GM23338 (cell line): ENCODE data around the gene ANO4. TPM values are rescaled to one million over a fixed set of nuclear protein-coding genes. Genes with fewer than 3 reads are reported as not detected.

ENCODE experiments used
- ATAC-seq: fragments of 200-7000 bp; cut with Tn5 transposase; 3 replicates; pipeline ENCODE4 v1.9.1; 2020
- DNase-seq: peaks from one replicate; pipeline ENCODE4 v3.0.0-alpha.2; 2015; ENCODE audit warnings: low spot score
- H2AFZ ChIP-seq: fragments of 200-600 bp; sonication (generic); 2 replicates; pipeline ENCODE4 v1.8.0; 2016; ENCODE audit warnings: antibody characterized with exemption, mild to moderate bottlenecking, moderate library complexity
- H3F3A ChIP-seq: fragments of 200-600 bp; sonication (generic); replicated peaks from 2 replicates; pipeline ENCODE4 v1.8.0; 2017; ENCODE audit warnings: antibody characterized with exemption, mixed run types, low read depth
- H3K27ac ChIP-seq: fragments of 200-600 bp; sonication (generic); 2 replicates; pipeline ENCODE4 v1.6.1; 2016; ENCODE audit warnings: low read depth
- H3K27me3 ChIP-seq: fragments of 200-600 bp; sonication (generic); 2 replicates; pipeline ENCODE4 v1.8.0; 2016; ENCODE audit warnings: mild to moderate bottlenecking, mixed run types, moderate library complexity; ENCODE audit not compliant: insufficient read depth
- H3K36me3 ChIP-seq: fragments of 200-600 bp; sonication (generic); 2 replicates; pipeline ENCODE4 v1.8.0; 2016; ENCODE audit warnings: mild to moderate bottlenecking; ENCODE audit not compliant: insufficient read depth
- H3K4me1 ChIP-seq: fragments of 200-600 bp; sonication (generic); 2 replicates; pipeline ENCODE4 v1.8.0; 2016; ENCODE audit warnings: mild to moderate bottlenecking, moderate library complexity; ENCODE audit not compliant: insufficient read depth
- H3K4me2 ChIP-seq: fragments of 200-600 bp; sonication (generic); 2 replicates; pipeline ENCODE4 v1.7.1; 2017; ENCODE audit warnings: mixed run types
- H3K4me3 ChIP-seq: fragments of 200-600 bp; sonication (generic); 2 replicates; pipeline ENCODE4 v1.6.1; 2016; ENCODE audit warnings: mixed run types
- H3K79me2 ChIP-seq: fragments of 200-600 bp; sonication (generic); replicated peaks from 2 replicates; pipeline ENCODE4 v1.8.0; 2017; ENCODE audit warnings: mild to moderate bottlenecking; ENCODE audit not compliant: insufficient read depth
- H3K9me2 ChIP-seq: fragments of 200-600 bp; sonication (generic); 2 replicates; pipeline ENCODE4 v1.8.0; 2017; ENCODE audit not compliant: insufficient read depth
- H4K20me1 ChIP-seq: fragments of 200-600 bp; sonication (generic); replicated peaks from 2 replicates; pipeline ENCODE4 v1.8.0; 2017; ENCODE audit warnings: mild to moderate bottlenecking; ENCODE audit not compliant: insufficient read depth
- H3K27ac Mint-ChIP-seq: 2 replicates; pipeline ENCODE4 v1.8.0; 2020; ENCODE audit warnings: inconsistent platforms, mild to moderate bottlenecking, moderate library complexity, mixed read lengths
- H3K27me3 Mint-ChIP-seq: 3 replicates; pipeline ENCODE4 v1.8.0; 2022; ENCODE audit warnings: low read depth, mild to moderate bottlenecking, moderate library complexity, mixed read lengths, inconsistent platforms; ENCODE audit not compliant: insufficient read depth, poor library complexity
- H3K36me3 Mint-ChIP-seq: 3 replicates; pipeline ENCODE4 v1.8.0; 2021; ENCODE audit warnings: low read depth, mild to moderate bottlenecking, inconsistent platforms, moderate library complexity, mixed read lengths
- H3K4me1 Mint-ChIP-seq: 3 replicates; pipeline ENCODE4 v1.8.0; 2020; ENCODE audit warnings: mild to moderate bottlenecking, inconsistent platforms, mixed read lengths
- H3K4me3 Mint-ChIP-seq: 3 replicates; pipeline ENCODE4 v1.8.0; 2021; ENCODE audit warnings: moderate library complexity, mild to moderate bottlenecking, inconsistent platforms, mixed read lengths
- H3K9me3 Mint-ChIP-seq: 3 replicates; pipeline ENCODE4 v1.8.0; 2020; ENCODE audit warnings: moderate library complexity, mild to moderate bottlenecking, inconsistent platforms, mixed read lengths
- ETS1 ChIP-seq: IDR thresholded peaks from 2 replicates; pipeline ENCODE4 v1.6.1; 2016; ENCODE audit warnings: antibody characterized with exemption
- EZH2 ChIP-seq: fragments of 200-600 bp; sonication (generic); IDR thresholded peaks from one replicate; pipeline ENCODE4 v1.8.0; 2017; ENCODE audit warnings: antibody characterized with exemption, mild to moderate bottlenecking, low read depth; ENCODE audit not compliant: unreplicated experiment
- EZH2phosphoT487 ChIP-seq: fragments of 200-600 bp; sonication (generic); IDR thresholded peaks from one replicate; pipeline ENCODE4 v1.8.1; 2018; ENCODE audit warnings: antibody characterized with exemption; ENCODE audit not compliant: unreplicated experiment
- JUNB ChIP-seq: IDR thresholded peaks from one replicate; pipeline ENCODE4 v1.6.1; 2016; ENCODE audit warnings: antibody characterized with exemption; ENCODE audit not compliant: unreplicated experiment
- NANOG ChIP-seq: IDR thresholded peaks from 2 replicates; pipeline ENCODE4 v1.6.1; 2016; ENCODE audit warnings: antibody characterized with exemption, borderline replicate concordance
- POLR2AphosphoS5 ChIP-seq: IDR thresholded peaks from 2 replicates; pipeline ENCODE4 v1.6.1; 2016; ENCODE audit warnings: antibody characterized with exemption, low read depth
- ZNF114 ChIP-seq: fragments of 250-450 bp; sonication (Bioruptor Pico); IDR thresholded peaks from 2 replicates; pipeline ENCODE4 v1.5.0; 2020; ENCODE audit warnings: mild to moderate bottlenecking, moderate library complexity
- ZNF331 ChIP-seq: fragments of 250-450 bp; sonication (Bioruptor Pico); IDR thresholded peaks from 2 replicates; pipeline ENCODE4 v1.5.0; 2020; ENCODE audit warnings: low read depth, mild to moderate bottlenecking, moderate library complexity
- ZNF462 ChIP-seq: fragments of 250-450 bp; sonication (Bioruptor Pico); IDR thresholded peaks from 2 replicates; pipeline ENCODE4 v1.5.0; 2020; ENCODE audit warnings: mild to moderate bottlenecking, moderate library complexity
- polyA plus RNA-seq: library from polyadenylated mRNA; unstranded; fragments of >200 nt; fragmentation: Nextera tagmentation; extraction: Ambion mirVana; gene quantifications from 2 replicates; pipeline ENCODE4 v1.2.1, GENCODE V29; 2016
- total RNA-seq: library from RNA; depleted of rRNA; stranded (reverse); fragments of >200 nt; shearing (Covaris generic); gene quantifications from 2 replicates; pipeline ENCODE4 v1.2.3, GENCODE V29; 2014
- TF ChIP-seq, protein P1 (sequence below): IDR thresholded peaks from one replicate; pipeline ENCODE4 v1.6.1; 2018; ENCODE audit warnings: antibody characterized with exemption; ENCODE audit not compliant: unreplicated experiment

ANO4 gene
- total and polyA plus RNA-seq, 2 experiments from 2014 or later, result 1.7 to 8.7 TPM

DNA sequence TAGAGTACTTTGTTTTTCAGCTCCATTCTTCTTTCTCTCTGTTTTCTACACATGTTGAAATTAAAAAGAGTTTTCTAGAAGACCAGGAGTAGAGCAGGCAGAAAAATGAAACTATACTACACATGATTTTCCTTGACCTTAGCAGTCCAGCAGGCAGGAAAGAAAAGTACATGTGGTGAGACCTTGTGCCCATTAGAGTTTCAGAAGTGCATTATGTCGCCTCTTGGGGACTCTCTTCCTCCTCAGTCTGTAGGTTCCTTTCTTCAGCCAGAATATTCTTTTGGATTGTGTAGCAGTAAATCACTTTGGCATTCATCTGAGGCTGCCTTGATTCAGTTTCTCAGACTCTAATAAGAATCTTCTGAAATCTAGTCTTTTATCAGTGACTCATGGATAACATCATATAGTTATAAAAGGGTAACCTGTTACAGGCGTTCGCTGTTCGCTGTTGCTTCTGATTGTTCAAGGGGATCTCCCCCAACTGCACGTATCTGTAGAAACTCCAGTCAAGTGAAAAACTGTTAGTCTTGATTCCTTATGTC is 161.8 kb downstream of the ANO4 start:
- no peaks in the 10 kb centered on the region for H4K20me1 ChIP-seq
- H3K79me2 ChIP-seq, result no peaks in the 10 kb centered on the region
- H3K9me3 Mint-ChIP-seq, result no peaks in the 10 kb centered on the region
- H3K4me2 ChIP-seq, result no peak overlapping the region
- no peak overlapping the region for H3K4me3 Mint-ChIP-seq
- peaks cover 37% of the 10 kb centered on the region for H3K4me1 ChIP-seq
- no peak overlapping the region for H2AFZ ChIP-seq
- H3K27me3 Mint-ChIP-seq, result peaks cover 6% of the 10 kb centered on the region
- TF ChIP-seq JUNB (no peak), POLR2AphosphoS5 (no peak), ETS1 (no peak), ZNF331 (CRISPR knock-in tag) (no peak), NANOG (no peak), EZH2 (no peak), ZNF114 (CRISPR knock-in tag) (no peak), EZH2phosphoT487 (no peak), ZNF462 (CRISPR knock-in tag) (no peak)
- TF ChIP-seq, protein P1, sequence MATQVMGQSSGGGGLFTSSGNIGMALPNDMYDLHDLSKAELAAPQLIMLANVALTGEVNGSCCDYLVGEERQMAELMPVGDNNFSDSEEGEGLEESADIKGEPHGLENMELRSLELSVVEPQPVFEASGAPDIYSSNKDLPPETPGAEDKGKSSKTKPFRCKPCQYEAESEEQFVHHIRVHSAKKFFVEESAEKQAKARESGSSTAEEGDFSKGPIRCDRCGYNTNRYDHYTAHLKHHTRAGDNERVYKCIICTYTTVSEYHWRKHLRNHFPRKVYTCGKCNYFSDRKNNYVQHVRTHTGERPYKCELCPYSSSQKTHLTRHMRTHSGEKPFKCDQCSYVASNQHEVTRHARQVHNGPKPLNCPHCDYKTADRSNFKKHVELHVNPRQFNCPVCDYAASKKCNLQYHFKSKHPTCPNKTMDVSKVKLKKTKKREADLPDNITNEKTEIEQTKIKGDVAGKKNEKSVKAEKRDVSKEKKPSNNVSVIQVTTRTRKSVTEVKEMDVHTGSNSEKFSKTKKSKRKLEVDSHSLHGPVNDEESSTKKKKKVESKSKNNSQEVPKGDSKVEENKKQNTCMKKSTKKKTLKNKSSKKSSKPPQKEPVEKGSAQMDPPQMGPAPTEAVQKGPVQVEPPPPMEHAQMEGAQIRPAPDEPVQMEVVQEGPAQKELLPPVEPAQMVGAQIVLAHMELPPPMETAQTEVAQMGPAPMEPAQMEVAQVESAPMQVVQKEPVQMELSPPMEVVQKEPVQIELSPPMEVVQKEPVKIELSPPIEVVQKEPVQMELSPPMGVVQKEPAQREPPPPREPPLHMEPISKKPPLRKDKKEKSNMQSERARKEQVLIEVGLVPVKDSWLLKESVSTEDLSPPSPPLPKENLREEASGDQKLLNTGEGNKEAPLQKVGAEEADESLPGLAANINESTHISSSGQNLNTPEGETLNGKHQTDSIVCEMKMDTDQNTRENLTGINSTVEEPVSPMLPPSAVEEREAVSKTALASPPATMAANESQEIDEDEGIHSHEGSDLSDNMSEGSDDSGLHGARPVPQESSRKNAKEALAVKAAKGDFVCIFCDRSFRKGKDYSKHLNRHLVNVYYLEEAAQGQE, result no peak
- no peaks in the 10 kb centered on the region for H3K27me3 ChIP-seq
- ATAC-seq, result no peak
- H3K36me3 Mint-ChIP-seq, result no peaks in the 10 kb centered on the region; the same call in 2 of the 3 replicates
- H3K4me1 Mint-ChIP-seq, result peaks cover 45% of the 10 kb centered on the region
- no peaks in the 10 kb centered on the region for H3K36me3 ChIP-seq
- H3K9me2 ChIP-seq, result peaks cover 4% of the 10 kb centered on the region; the same call in 1 of the 2 replicates
- H3K27ac Mint-ChIP-seq, result no peak overlapping the region
- no peak for DNase-seq
- H3K27ac ChIP-seq, result no peak overlapping the region
- H3F3A ChIP-seq, result peaks cover 6% of the 10 kb centered on the region; the same call in 1 of the 2 replicates
- no peak overlapping the region for H3K4me3 ChIP-seq
